Stimulated activated CD8-positive, alpha-beta memory T cell treated with anti-CD3 and anti-CD28 coated beads, Interleukin-7, amount 100 ng/mL, for 4 hours (primary cell): ENCODE results near the gene SETSIP.
"Not testable (repeated sequence)": the region's sequence is repeated elsewhere in the genome, so short reads cannot be mapped to it uniquely, and the experiment has no call there.

Source experiments
- DNase-seq, 2 donors: peaks; one replicate each; pipeline ENCODE4 v3.0.0-alpha.2; 2020; ENCODE audit warnings: low read depth in 2 of 2

The SETSIP gene

GRCh38 chr1:92075311-92075710, at the start of gene SETSIP:
SETSIP (minus strand) TSS chr1:92075411; CDS start chr1:92075411, 0 bp downstream.
- DNase-seq: no peak

- no peak for DNase-seq
Observed at GRCh38 chr1:92123868-92124267, 48.7 kb upstream of the SETSIP start.

- DNase-seq: no peak
Observed at GRCh38 chr1:92118826-92119225, 43.6 kb upstream of the SETSIP start.

- DNase-seq: no peak
Observed at GRCh38 chr1:92117526-92117925, 42.3 kb upstream of the SETSIP start.

- no peak for DNase-seq
Observed at GRCh38 chr1:92108631-92109030, 33.4 kb upstream of the SETSIP start.

- no peak for DNase-seq
Observed at GRCh38 chr1:92105546-92106081, 30.4 kb upstream of the SETSIP start.

- DNase-seq: no peak
Observed at GRCh38 chr1:92096317-92096716, 21.1 kb upstream of the SETSIP start.

- no peak for DNase-seq
Observed at GRCh38 chr1:92095874-92096273, 20.7 kb upstream of the SETSIP start.

- DNase-seq: no peak
Observed at GRCh38 chr1:92094595-92094994, 19.4 kb upstream of the SETSIP start.

GRCh38 chr1:92094090-92094489, 18.9 kb upstream of the SETSIP start:
- no peak for DNase-seq

GRCh38 chr1:92091625-92092024, 16.4 kb upstream of the SETSIP start:
- no peak for DNase-seq

GRCh38 chr1:92087542-92087941, 12.3 kb upstream of the SETSIP start:
- no peak for DNase-seq

- DNase-seq: no peak
Observed at GRCh38 chr1:92085727-92086126, 10.5 kb upstream of the SETSIP start.

GRCh38 chr1:92084651-92085050, 9.4 kb upstream of the SETSIP start:
- no peak for DNase-seq

- no peak for DNase-seq
Observed at GRCh38 chr1:92081031-92081430, 5.8 kb upstream of the SETSIP start.

- peak; percentile 74 to 82 for DNase-seq
Observed at GRCh38 chr1:92080128-92080985, 5.1 kb upstream of the SETSIP start, which contains the start of gene BTBD8. BTBD8 (plus strand) TSS chr1:92080345; CDS start chr1:92080572, 227 bp downstream.

GRCh38 chr1:92079441-92079840, 4.2 kb upstream of the SETSIP start:
- no peak for DNase-seq

GRCh38 chr1:92078077-92078476, 2.9 kb upstream of the SETSIP start:
- not testable (repeated sequence) for DNase-seq

- no peak for DNase-seq
Observed at GRCh38 chr1:92076363-92076762, 1.2 kb upstream of the SETSIP start.

GRCh38 chr1:92074446-92074845, 765 bp downstream of the SETSIP start:
- not testable (repeated sequence) for DNase-seq

- DNase-seq: no peak
Observed at GRCh38 chr1:92070892-92071291, 4.3 kb downstream of the SETSIP start.

GRCh38 chr1:92066321-92066720, 8.9 kb downstream of the SETSIP start:
- DNase-seq: no peak

GRCh38 chr1:92065042-92065441, 10.2 kb downstream of the SETSIP start:
- no peak for DNase-seq
